MM.1S (cell line): ENCODE results near the gene SCMH1.

Experiments used
- CTCF ChIP-seq: fragments of 300-600 bp; sonication (generic); IDR thresholded peaks from 2 replicates; pipeline ENCODE4 v1.5.1; 2016; ENCODE audit warnings: antibody characterized with exemption, low read length, mixed read lengths
- EZH2 ChIP-seq: fragments of 300-600 bp; sonication (generic); optimal IDR thresholded peaks from 2 replicates; pipeline ENCODE3; 2017; ENCODE audit warnings: low read depth, mild to moderate bottlenecking, antibody characterized with exemption, low read length, mixed read lengths

DNA sequence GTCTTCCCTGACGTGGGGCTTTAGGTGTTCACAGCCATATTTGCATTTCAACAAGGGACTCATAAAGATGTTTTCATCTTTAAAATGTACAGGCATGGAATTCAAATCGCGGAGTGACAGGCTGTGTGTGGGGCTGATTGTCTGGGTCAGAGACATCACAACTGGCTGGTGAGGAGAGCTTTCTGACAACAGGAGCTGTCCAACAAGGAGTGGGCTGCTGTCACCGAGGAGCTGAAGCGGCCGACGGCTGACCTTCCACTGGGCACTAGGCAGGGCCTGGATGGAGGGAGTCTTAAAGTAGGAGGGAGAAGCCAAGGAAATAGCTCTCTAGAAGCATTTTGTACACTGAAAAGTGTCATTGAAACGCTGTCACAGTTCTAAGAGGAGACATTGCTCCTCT is 30.5 kb upstream of the SCMH1 start:
- no peak for TF ChIP-seq EZH2
- TF ChIP-seq CTCF = no peak
